K562 (cell line): ENCODE measurements around the gene SLC39A7. TPM values are rescaled to one million over a fixed set of nuclear protein-coding genes. Genes with fewer than 3 reads are reported as not detected.

ENCODE experiments used
- ARID3B ChIP-seq: fragments of 250-450 bp; sonication (Bioruptor Pico); IDR thresholded peaks from 2 replicates; pipeline ENCODE4 v1.4.0; 2020; ENCODE audit warnings: borderline replicate concordance
- ETV6 ChIP-seq, 3 experiments: fragments of 150-350 bp in 1 of 3; sonication (generic) in 1 of 3; formaldehyde crosslinking in 1 of 3; IDR thresholded peaks; 2 replicates each; pipeline versions ENCODE4 v1.6.1 to v1.8.0; 2014 to 2022; ENCODE audit warnings: borderline replicate concordance in 2 of 3, low read depth in 2 of 3, antibody characterized with exemption in 1 of 3, low read length in 1 of 3, mild to moderate bottlenecking in 1 of 3, missing genetic modification reagents in 1 of 3
- YBX1 ChIP-seq: fragments of 450-650 bp; IDR thresholded peaks from 2 replicates; pipeline ENCODE4 v1.7.1; 2016; ENCODE audit warnings: mild to moderate bottlenecking
- ZBTB34 ChIP-seq: fragments of 250-450 bp; sonication (Bioruptor Pico); IDR thresholded peaks from 2 replicates; pipeline ENCODE4 v1.8.0; 2021; ENCODE audit warnings: mild to moderate bottlenecking, moderate library complexity
- polyA plus RNA-seq, 8 experiments: library from polyadenylated mRNA; depleted of rRNA in 4 of 8; stranded (reverse) in 5 of 8; unstranded in 3 of 8; fragments of >200 nt; fragmentation: Nextera tagmentation in 2 of 8; fragmentation: Illumina TruSeq in 1 of 8; extraction: Ambion mirVana in 2 of 8; extraction: Trizol in 1 of 8; gene quantifications; 2 replicates each; pipeline versions ENCODE4 v1.2.1 to v1.2.3, GENCODE V29; 2011 to 2014; ENCODE audit warnings: inconsistent platforms in 1 of 8, missing spikeins in 1 of 8
- total RNA-seq, 7 experiments: library from RNA; depleted of rRNA in 6 of 7; stranded (reverse); fragments of >200 nt in 6 of 7; fragmentation: Illumina TruSeq in 2 of 7; extraction: Trizol in 2 of 7; gene quantifications; 2 replicates each; pipeline versions ENCODE4 v1.2.1 to v1.2.3, GENCODE V29; 2011 to 2021; ENCODE audit warnings: low replicate concordance in 1 of 7
- TF ChIP-seq, protein P1 (sequence below): fragments of 250-450 bp; sonication (Bioruptor Pico); IDR thresholded peaks from 2 replicates; pipeline ENCODE4 v1.5.0; 2020; ENCODE audit warnings: mild to moderate bottlenecking
- TF ChIP-seq, protein P2 (sequence below): IDR thresholded peaks from 2 replicates; pipeline ENCODE4 v1.6.1; 2011; ENCODE audit warnings: borderline replicate concordance, low read depth, mild to moderate bottlenecking, moderate library complexity, low read length; ENCODE audit not compliant: insufficient read depth, poor library complexity, severe bottlenecking

The SLC39A7 gene
- total and polyA plus RNA-seq, 9 of the 15 experiments (the other 6 are each of a cell fraction or from before 2014, with no cell fraction given): 21.7 to 169 (median 121) TPM

GRCh38 chr6:33160728-33161344, 39.8 kb upstream of the SLC39A7 start (continued):
- TF ChIP-seq, protein P1, sequence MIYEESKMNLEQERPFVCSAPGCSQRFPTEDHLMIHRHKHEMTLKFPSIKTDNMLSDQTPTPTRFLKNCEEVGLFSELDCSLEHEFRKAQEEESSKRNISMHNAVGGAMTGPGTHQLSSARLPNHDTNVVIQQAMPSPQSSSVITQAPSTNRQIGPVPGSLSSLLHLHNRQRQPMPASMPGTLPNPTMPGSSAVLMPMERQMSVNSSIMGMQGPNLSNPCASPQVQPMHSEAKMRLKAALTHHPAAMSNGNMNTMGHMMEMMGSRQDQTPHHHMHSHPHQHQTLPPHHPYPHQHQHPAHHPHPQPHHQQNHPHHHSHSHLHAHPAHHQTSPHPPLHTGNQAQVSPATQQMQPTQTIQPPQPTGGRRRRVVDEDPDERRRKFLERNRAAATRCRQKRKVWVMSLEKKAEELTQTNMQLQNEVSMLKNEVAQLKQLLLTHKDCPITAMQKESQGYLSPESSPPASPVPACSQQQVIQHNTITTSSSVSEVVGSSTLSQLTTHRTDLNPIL (CRISPR knock-in tag): no peak
- TF ChIP-seq YBX1 (no peak), ETV6 (IDR thresholded peaks at IDR 0.05; ENCODE audit: borderline replicate concordance in 1 of 2, low read depth in 2 of 2, low read length in 1 of 2) (no peak), ETV6 (CRISPR knock-in tag; IDR thresholded peaks at IDR 0.05; ENCODE audit: borderline replicate concordance) (no peak), ARID3B (CRISPR knock-in tag) (no peak), ZBTB34 (CRISPR knock-in tag) (no peak)
- TF ChIP-seq, protein P2, sequence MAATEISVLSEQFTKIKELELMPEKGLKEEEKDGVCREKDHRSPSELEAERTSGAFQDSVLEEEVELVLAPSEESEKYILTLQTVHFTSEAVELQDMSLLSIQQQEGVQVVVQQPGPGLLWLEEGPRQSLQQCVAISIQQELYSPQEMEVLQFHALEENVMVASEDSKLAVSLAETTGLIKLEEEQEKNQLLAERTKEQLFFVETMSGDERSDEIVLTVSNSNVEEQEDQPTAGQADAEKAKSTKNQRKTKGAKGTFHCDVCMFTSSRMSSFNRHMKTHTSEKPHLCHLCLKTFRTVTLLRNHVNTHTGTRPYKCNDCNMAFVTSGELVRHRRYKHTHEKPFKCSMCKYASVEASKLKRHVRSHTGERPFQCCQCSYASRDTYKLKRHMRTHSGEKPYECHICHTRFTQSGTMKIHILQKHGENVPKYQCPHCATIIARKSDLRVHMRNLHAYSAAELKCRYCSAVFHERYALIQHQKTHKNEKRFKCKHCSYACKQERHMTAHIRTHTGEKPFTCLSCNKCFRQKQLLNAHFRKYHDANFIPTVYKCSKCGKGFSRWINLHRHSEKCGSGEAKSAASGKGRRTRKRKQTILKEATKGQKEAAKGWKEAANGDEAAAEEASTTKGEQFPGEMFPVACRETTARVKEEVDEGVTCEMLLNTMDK: no peak
